ENCODE measurements around the gene AZGP1.
"Not testable (repeated sequence)": the region's sequence is repeated elsewhere in the genome, so short reads cannot be mapped to it uniquely, and the experiment has no call there.

Gene AZGP1

DNA sequence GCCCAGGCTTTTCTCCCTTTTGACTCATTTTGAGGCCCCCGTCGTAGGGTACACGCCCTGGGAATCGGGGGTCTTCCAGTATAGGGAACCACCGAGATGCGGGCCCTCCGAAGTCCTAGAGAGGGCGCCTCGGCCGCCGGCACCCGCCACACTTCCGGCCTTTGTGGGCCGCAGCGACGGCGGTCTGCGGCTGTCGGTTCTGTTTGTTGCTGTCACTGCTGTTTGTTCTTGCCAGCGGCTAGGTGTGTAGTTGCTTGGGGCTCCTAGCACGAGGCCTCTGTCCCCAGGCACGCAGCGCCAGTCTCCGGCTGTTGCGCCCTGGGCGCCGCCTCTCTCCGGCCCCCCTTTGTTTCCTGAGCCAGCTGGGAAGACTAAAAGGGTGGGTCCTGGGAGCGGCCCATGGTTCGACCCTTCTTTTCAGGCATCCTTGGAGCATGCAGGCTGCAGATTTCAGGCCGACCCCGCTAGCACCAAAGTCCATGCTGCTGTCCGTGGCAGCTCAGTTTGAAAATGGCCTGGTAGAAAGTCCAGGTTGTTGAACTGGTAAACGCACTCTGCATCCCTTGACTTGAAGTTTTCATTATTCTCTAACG is 21.8 kb upstream of the AZGP1 start:
- peak; percentile 20 to 47 for DNase-seq (ENCODE audit: extremely low read depth in 1 of 2, low read depth in 1 of 2)

DNA sequence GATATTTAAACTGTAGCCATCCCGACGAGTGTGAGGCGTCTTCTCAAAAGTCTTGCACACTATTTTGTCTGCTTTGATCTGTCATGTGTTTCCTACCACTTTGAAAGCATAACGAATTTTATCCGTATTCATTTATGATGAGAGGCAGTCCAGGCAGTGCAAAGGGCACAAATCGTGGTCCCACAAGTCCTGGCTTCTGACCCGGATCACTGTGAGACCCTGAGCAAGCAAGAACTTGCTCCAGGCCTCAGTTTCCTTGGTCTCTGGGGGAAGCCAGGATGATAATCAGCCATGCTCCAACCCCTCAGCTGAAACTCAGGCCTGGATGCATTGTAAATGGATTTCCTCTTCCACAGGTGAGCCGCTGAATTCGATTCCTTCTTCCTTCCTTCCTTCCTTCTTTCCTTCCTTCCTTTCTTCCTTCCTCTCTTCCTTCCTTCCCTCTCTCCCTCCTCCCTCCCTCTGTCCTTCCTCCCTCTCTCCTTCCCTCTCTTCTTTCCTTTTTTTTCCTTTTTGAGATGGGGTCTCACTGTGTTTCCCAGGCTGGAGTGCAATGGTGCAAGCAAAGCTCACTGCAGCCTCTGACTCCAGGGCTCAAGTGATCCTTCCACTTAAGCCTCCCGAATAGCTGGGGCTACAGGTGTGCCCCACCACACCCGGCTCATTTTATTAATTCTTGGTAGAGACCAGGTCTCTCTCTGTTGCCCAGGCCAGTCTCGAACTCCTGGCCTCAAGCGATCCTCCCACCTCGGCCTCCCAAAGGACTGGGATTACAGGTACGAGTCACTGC is 21.1 kb upstream of the AZGP1 start:
- no peak for DNase-seq (ENCODE audit: extremely low read depth in 1 of 2, low read depth in 1 of 2)

DNA sequence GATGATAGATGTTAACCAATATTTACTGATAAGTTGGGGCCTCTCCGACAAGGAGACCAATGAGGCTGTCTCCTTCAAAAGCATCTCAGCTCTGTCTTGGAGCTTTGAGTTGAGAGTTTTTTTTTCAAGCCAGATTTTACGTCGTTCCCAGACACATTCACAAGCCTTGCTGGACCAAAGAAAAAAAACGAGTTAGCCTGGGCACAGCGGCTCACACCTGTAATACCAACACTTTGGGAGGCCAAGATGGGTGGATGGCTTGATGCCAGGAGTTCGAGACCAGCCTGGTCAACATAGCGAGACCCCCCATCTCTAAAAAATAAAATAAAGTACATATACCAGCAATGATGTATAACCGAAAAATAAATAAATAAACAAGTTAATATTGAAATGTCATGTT is 19.0 kb upstream of the AZGP1 start:
- no peak for DNase-seq (ENCODE audit: extremely low read depth in 1 of 2, low read depth in 1 of 2)

DNA sequence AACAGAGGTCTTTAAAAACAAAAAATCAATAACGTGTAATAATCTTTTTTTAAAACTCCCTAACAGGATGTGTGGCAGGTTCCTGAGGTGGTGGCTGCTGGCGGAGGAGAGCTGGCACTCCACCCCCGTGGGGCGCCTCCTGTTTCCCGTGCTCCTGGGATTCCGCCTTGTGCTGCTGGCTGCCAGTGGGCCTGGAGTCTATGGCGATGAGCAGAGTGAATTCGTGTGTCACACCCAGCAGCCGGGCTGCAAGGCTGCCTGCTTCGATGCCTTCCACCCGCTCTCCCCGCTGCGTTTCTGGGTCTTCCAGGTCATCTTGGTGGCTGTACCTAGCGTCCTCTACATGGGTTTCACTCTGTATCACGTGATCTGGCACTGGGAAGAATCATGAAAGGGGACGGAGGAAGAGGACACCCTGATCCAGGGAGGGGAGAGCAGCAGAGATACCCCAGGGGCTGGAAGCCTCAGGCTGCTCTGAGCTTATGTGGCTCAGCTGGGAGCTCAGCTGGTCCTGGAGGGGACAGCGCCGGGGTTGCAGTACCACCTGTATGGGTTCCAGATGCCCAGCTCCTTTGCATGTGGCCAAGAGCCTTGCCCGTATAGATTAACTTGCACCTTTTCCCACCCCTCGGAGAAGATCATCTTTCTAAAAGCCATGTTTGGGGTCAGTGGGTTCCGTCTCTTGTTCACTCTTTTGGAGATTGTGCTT is 16.7 kb upstream of the AZGP1 start:
- no peak for DNase-seq (ENCODE audit: extremely low read depth in 1 of 2, low read depth in 1 of 2)

DNA sequence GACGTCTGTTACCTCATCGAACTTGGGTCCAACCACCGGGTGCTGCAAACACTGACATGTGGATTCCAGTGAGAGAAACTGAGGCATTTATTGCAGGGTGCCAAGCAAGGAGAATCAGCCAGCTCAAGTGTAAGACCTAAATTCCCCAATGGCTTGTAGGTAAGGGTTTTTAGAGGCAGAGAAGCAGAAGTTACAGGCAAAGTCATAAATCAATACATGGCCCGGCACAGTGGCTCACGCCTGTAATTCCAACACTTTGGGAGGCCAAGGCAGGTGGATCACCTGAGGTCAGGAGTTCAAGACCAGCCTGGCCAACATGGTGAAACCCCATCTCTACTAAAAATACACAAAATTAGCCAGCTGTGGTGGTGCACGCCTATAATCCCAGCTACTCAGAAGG is 15.7 kb upstream of the AZGP1 start:
- not testable (repeated sequence) for DNase-seq (ENCODE audit: extremely low read depth in 1 of 2, low read depth in 1 of 2)

DNA sequence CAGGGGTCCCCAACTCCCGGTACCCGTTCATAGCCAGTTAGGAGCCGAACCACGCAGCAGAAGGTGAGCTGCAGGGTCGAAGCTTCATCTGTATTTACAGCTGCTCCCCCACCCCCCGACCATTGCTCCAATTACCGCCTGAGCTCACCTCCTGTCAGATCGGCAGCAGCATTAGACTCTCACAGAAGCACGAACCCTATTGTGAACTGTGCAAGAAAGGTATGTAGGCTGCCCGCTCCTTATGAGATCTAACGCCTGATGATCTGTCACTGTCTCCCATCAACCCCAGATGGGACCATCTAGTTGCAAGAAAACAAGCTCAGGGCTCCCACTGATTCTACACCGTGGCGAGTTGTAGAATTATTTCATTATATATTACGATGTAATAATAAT is 14.6 kb upstream of the AZGP1 start:
- DNase-seq (ENCODE audit: extremely low read depth in 1 of 2, low read depth in 1 of 2) = no peak

DNA sequence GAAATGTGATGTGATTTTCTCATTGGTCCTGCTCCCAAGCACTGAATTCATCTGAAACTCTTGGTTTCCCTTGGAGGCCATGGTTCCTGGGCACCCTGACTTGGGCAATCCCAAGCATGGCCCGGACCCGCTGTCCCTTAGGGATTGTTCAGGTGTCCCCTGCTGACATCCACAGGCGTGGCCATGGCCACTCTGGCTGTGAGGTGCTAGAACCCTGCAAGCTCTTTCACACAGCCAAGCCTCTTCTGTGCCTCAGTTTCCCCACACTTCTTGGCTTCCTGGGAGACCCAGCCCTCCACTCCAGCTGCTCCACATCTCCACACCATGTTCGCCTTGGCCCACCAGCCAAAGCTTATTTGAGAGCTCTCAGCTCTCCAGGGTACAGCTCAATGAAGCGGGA is 12.0 kb upstream of the AZGP1 start:
- DNase-seq (ENCODE audit: extremely low read depth in 1 of 2, low read depth in 1 of 2) = no peak

DNA sequence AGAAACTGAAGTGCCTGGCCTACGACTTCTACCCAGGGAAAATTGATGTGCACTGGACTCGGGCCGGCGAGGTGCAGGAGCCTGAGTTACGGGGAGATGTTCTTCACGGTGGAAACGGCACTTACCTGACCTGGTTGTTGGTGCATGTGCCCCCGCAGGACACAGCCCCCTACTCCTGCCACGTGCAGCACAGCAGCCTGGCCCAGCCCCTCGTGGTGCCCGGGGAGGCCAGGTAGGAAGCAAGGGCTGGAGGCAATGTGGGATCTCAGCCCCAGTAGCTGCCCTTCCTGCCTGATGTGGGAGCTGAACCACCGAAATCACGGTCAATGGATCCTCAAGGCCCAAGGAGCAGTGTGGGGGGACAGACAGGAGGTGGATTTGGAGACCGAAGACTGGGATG is 11.5 kb upstream of the AZGP1 start:
- not testable (repeated sequence) for DNase-seq (ENCODE audit: extremely low read depth in 1 of 2, low read depth in 1 of 2)

DNA sequence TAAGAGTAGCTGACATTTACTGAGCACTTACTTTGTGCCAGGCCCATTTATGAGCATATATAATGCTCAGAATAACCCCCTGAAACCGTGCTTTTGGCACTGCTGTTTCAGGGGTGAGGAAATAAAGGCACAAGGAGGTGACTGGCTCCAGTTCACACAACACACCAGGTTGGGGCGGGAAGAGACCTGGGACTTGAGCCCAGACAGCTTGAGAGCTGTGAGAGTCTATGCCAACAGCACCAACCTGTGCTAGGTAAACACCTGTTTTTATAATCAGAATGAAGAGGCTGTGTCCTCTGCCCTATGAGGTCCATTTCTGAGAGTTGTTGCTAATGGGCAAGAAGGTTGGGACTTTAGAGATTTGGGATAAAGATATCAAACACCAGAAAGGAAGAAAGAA is 8.8 kb upstream of the AZGP1 start:
- no peak for DNase-seq (ENCODE audit: extremely low read depth in 1 of 2, low read depth in 1 of 2)

DNA sequence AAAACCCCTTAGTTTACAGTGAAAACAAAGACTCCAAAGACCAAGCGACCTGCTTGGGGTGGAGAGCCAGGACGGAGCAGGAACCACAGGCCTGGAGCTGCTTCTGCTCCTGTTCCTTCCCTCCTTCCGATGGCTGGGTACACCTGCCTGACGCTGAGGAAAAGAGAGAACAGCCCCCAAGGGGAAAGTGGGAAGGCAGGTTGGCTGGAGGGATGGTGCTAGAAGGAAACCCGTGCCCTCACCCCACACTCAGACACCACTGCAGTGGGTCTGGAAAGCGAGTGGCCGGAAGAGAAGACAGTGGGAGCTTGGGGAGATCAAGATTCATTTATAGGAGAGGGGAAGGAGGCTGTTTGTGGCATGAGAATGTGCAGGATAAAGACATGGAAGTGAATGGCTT is 5.2 kb upstream of the AZGP1 start:
- not testable (repeated sequence) for DNase-seq (ENCODE audit: extremely low read depth in 1 of 2, low read depth in 1 of 2)

DNA sequence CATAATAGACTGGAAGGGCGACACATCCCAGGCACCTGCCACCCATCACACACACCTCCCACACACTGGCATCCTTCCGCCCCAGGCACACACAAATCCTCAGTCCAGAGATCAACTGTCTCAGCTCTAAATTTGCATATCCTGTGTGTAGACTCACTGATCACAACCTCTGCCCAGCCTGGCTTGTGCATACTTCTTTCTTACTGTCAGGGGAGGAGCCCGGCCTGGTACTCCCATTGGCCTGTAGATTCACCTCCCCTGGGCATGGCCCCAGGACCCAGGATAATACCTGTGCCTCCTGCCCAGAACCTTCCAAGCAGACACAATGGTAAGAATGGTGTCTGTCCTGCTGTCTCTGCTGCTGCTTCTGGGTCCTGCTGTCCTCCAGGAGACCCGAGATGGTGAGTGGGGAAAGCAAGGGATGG is 4.6 kb upstream of the AZGP1 start:
- not testable (repeated sequence) for DNase-seq (ENCODE audit: extremely low read depth in 1 of 2, low read depth in 1 of 2)

DNA sequence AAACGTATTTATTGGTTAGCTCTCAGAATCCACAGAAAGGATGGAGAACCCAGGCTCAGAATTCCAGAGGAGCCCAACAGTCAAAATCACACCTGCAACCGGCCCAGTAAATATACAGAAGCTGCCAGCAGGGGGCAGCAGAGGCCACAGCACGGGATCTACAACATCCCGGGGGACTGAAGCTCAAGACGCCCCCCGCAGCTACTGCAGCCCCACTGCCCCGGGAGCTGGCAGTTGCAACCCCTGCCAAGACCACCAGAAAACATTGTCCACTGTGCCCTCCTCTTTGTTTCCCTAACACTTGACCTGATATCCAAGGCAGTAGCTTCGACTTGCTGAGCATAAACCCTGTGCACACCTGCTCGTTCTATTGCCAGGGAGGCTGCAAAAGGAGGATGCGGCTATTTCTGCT is 4.0 kb upstream of the AZGP1 start:
- peak; percentile 27 to 54 for DNase-seq (ENCODE audit: extremely low read depth in 1 of 2, low read depth in 1 of 2)

DNA sequence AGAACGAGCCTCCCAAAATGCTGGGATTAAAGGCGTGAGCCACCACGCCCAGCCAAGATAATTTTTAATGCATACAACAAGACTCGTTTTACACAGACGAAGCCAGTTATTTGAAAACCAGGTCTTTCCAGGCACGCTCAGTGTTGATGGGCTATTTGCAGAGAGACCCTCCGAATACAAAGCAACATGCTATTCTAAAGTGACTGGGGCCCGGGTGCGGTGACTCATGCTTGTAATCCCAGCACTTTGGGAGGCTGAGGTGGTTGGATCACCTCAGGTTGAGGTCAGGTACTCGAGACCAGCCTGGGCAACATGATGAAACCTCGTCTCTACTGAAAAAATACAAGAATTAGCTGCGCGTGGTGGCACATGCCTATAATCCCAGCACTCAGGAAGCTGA is 795 bp upstream of the AZGP1 start:
- DNase-seq (ENCODE audit: extremely low read depth in 1 of 2, low read depth in 1 of 2) = no peak

DNA sequence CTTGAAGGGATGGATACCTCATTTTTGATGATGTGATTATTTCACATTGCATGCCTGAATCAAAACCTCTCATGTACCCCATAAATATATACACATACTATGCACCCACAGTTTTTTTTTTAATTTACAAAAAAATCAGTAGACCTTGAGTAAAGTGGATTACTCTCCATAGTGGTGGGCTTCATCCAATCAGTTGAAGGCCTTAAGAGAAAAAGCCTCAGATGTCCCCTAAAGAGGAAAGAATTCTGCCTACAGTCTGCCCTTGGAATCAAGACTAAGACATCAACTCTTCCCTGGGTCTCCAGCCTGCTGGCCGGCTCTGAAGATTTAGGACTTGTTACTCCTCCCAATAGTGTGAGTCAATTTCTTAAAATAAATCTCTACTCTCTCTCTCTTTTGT is 1.1 kb downstream of the AZGP1 start:
- no peak for DNase-seq (ENCODE audit: extremely low read depth in 1 of 2, low read depth in 1 of 2)

DNA sequence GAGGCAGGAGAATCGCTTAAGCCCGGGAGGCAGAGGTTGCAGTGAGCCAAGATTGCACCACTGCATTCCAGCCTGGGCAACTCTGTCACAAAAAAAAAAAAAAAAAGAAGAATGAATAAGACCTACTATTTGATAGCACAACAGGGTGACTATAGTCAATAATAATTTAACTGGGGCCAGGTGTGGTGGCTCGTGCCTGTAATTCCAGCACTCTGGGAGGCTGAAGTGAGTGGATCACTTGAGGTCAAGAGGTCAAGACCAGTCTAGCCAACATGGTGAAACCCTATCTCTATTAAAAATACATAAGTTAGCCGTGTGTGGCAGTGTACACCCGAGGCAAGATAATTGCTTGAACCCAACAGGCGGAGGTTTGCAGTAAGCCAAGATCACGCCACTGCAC is 2.0 kb downstream of the AZGP1 start:
- DNase-seq (ENCODE audit: extremely low read depth in 1 of 2, low read depth in 1 of 2) = not testable (repeated sequence)

DNA sequence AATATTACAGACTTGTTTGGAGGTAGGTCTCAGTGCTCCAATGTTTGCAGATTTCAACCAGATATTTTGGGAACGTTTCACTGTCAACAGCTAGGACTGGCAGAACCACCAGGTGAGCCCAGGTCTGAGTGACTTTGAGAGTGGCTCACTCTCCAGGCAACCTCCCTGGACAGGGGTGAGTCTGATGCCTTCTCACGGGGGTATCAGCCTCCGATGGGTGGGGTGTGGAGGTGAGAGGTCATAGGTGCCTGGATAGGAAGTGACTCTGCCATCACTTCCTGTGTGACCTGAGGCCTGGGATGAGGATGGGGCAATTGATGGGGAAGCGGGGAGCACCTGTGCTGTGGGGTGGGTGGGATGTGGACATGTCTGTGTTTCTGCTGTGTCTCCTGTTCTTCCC is 4.6 kb downstream of the AZGP1 start:
- no peak for DNase-seq (ENCODE audit: extremely low read depth in 1 of 2, low read depth in 1 of 2)

DNA sequence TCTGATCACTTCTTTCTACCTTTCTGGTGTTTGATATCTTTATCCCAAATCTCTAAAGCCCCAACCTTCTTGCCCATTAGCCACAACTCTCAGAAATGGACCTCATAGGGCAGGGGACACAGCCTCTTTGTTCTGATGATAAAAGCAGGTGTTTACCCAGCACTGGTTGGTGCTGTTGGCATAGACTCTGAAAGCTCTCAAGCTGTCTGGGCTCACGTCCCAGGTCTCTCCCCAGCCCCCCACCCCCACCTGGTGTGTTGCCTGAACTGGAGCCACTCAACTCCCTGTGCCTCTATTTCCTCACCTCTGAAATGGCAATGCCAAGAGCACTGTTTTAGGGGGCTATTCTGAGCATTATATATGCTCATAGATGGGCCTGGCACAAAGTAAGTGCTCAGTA is 6.0 kb downstream of the AZGP1 start:
- not testable (repeated sequence) for DNase-seq (ENCODE audit: extremely low read depth in 1 of 2, low read depth in 1 of 2)

DNA sequence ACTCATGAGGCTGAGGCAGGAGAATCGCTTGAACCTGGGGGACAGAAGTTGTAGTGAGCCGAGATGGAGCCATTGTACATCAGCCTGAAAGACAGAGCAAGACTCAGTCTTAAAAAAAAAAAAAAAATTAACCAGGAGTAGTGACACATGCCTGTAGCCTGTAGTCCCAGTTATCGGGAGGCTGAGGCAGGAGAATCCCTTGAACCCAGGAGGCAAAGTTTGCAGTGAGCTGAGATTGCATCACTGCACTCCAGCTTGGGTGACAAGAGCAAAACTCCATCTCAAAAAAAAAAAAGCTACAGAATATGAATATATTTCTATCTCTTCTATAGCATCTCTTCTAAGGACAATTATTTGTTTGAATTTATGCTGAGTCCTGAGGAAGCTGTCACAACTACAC is 6.5 kb downstream of the AZGP1 start:
- DNase-seq (ENCODE audit: extremely low read depth in 1 of 2, low read depth in 1 of 2) = no peak

DNA sequence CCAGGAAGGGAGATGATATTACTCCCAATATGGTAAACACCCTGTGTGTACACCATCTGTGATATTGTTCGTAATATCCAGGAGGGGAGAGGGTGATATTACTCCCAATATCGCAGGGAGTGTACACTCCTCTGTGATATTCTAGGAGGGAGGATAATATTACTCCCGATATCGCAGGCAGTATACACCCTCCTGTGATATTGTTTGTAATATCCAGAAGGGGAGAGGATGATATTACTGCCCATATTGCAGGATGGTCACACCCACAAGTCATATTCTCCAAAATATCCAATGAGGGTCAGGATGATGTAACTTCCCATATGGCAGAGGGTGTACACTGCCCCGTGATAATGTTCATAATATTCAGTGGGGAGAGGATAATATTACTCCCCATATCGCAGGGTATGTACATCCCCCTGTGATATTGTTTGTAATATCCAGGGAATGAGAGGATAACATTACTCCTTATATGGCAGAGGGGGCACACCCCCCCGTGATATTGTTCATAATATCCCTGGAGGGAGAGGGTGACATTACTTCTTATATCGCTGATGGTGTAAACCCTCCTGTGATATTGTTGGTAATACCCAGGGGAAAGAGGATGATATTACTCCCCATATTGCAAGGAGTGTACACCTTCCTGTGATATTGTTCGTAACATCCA is 17.1 kb downstream of the AZGP1 start:
- no peak for DNase-seq (ENCODE audit: extremely low read depth in 1 of 2, low read depth in 1 of 2)

DNA sequence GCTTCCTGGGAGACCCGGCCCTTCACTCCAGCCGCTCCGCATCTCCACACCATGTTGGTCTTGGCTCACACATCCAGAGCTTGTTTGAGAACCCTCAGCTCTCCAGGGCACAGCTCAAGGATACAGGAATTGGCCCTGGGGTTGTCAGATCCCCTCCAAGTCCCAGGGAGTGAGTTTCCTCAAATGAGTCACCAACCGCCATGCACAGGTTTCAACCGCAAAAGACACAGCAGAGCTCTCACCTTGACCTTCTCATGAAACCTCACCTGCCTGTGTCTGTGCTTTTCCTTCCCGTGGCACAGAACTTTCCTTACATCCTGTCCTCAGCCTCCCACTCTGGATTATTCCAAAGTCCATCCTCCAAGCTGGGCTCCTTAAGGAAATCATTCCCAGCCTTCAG is 20.6 kb downstream of the AZGP1 start:
- no peak for DNase-seq (ENCODE audit: extremely low read depth in 1 of 2, low read depth in 1 of 2)

DNA sequence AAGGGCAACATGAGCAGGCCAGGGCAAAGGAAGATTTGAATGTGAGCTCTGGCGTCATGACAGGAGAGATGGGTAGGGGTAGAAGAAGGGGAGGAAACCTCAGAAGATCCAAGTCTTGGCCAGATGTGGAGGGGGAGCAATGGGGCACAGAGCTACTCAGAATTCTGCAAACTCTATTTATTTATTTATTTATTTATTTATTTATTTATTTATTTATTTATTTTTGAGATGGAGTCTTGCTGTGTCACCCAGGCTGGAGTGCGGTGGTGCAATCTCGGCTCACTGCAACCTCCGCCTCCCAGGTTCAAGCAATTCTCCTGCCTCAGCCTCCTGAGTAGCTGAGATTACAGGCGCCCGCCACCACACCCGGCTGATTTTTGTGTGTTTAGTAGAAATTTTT is 21.2 kb downstream of the AZGP1 start:
- DNase-seq (ENCODE audit: extremely low read depth in 1 of 2, low read depth in 1 of 2) = not testable (repeated sequence)

DNA sequence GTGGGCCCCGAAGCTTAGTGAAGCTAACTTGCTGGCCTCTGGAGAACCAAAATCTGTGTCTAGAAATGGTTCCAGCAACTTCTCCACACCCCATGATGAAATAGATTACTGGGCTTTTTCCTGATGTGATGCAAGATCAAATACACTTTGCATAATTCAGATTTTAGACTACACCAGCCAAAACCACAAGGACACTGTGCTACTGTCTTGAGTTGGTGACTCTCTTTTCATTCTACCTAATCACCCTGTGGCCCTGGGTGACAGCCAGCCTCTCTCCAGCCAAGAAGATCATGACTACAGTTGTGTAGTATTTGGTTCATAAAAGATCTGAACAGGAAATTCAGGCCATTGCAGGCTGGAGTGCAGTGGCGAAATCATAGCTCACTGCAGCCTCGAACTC is 22.2 kb downstream of the AZGP1 start:
- no peak for DNase-seq (ENCODE audit: extremely low read depth in 1 of 2, low read depth in 1 of 2)

Data from activated CD8-positive, alpha-beta memory T cell treated with anti-CD3 and anti-CD28 coated beads for 1 hour (primary cell).